Neural progenitor cell (in vitro differentiated cells): ENCODE data around the gene KLHL29.

Experiments
- CTCF ChIP-seq: fragments of 200-600 bp; sonication (generic); IDR thresholded peaks from 2 replicates; pipeline ENCODE4 v1.5.1; 2017; ENCODE audit warnings: antibody characterized with exemption, mild to moderate bottlenecking
- EZH2phosphoT487 ChIP-seq: fragments of 200-600 bp; sonication (generic); IDR thresholded peaks from 2 replicates; pipeline ENCODE4 v1.6.1; 2017; ENCODE audit warnings: antibody characterized with exemption

GRCh38 chr2:23694058-23695045 lies 309.4 kb downstream of the KLHL29 start:
- no peak for TF ChIP-seq CTCF
- TF ChIP-seq EZH2phosphoT487: no peak
